HG02840 (cell line): Measurements from ENCODE around the gene ATL2.

Source experiments
- ATAC-seq: cut with Tn5 transposase; IDR thresholded peaks from one replicate; pipeline ENCODE4 v1.9.1; 2021; ENCODE audit warnings: mild to moderate bottlenecking, moderate library complexity, moderate number of reproducible peaks; ENCODE audit not compliant: unreplicated experiment, low FRiP score

Gene ATL2

DNA sequence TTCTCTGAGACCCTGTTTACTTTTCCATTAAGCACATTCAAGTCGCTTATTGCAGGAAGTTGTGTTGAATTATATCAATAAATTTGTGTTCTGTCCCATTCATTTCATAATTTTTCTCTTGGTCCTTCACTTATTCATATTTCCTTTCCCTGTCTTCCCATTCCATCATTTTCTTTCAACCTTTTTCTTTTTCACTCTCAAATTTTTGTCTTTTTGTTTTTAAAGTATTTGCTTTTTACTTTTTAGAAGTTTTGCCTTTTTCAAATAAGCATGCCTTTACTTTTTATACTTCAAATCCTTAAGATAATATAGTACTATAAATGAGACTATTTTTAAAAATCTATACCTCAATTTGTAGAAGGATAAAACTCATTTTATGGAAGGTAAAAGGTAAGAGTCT, 120.5 kb downstream of the ATL2 start:
- ATAC-seq, result no peak

- no peak for ATAC-seq
Observed at GRCh38 chr2:38255211-38255610, 121.9 kb downstream of the ATL2 start.

GRCh38 chr2:38254796-38255195, 122.3 kb downstream of the ATL2 start:
- ATAC-seq, result no peak

DNA sequence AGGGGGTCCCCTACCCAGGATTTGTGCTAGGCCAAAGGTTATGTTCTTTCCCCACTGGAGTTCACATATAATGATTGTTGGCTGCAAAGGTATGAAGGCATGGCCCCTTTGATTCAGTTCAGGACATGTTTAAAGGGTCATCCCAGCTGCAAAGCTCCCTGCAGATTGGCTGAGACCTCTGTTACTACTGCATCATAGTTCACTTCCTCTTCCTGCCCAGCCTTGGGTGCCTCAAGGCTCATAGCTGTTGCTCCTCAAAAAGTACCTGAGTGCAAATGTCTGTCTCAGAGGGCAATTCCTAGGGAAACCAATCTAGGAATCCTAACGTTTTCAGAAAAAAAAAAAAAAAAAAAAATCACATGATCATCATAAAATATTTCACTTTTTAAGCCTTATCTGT, 125.1 kb downstream of the ATL2 start:
- no peak for ATAC-seq

- no peak for ATAC-seq
Observed at GRCh38 chr2:38248707-38249106, 128.4 kb downstream of the ATL2 start.

DNA sequence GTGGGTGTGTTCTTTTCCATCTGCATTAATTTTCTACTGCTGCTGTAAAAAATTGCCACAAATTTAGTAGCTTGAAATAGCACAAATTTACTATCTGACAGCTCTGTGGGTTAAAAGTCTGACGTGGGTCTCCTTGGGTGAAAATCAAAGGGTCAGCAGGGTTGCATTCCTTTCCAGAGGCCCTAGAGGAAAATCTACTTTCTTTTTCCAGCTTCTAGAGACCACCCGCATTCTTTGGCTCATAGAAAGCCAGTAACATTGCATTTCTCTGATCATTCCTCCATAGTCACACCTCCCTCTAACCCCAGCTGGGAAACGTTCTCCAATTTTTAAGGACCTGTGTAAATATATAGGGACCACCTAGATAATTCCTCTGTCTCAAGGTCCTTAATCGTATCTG, 128.8 kb downstream of the ATL2 start:
- ATAC-seq, result no peak

DNA sequence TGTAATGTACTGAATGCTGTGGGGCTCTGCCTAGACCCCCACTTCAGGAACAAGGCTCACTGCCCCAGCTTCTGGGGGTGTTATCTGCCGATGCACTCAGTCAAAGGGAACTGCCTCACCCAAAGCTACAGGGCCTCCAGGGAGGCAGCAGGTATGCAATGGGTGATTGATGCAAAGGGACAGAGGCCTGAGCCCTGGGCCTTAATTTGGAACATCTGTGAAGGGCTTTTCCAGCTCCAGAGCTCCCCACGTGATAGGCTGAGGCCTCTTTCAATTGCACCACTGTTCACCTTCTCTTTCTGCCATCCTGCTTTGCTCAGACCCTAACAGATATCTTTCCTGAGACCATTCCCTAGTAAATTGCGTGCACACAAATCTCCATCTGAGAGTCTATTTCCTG, 131.0 kb downstream of the ATL2 start:
- ATAC-seq, result no peak

DNA sequence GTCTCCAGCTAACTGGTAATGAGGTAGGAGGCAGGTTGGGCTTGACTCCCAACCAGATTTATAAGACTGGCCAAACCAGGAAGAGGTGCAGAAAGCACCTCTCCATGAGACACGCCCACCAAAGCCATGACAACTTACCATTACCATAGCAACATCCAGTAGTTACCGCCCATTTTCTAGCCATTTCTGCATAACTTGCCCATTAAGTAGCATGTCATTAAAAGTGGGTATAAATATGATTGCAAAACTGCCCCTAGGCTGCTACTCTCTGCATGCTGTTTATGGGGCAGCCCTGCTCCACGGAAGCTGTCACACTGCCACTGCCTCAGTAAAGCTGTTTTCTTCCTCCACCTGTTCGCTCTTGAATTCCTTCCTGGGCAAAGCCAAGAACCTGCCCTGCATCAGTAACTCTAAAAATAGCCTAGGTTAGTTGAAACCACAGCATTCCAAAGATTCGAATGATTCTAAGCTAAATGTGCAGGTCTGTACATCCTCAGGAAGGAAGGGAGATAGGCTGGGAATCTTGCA, 131.9 kb downstream of the ATL2 start:
- no peak for ATAC-seq

- no peak for ATAC-seq
Observed at GRCh38 chr2:38244301-38244700, 132.8 kb downstream of the ATL2 start.
